Stomach (tissue), 9 donors: Measurements from ENCODE around the gene LSM4. TPM values are rescaled to one million over a fixed set of nuclear protein-coding genes. Genes with fewer than 3 reads are reported as not detected.

Experiments
- DNase-seq, 2 donors: peaks; one replicate each; pipeline versions ENCODE4 v3.0.0 to v3.0.0-alpha.2; 2013 to 2019
- H3K27ac ChIP-seq, 5 donors: fragments of 200-600 bp in 4 of 5; sonication (generic) in 4 of 5; one replicate each; pipeline ENCODE4 v1.5.1; 2013 to 2019; ENCODE audit warnings: mild to moderate bottlenecking in 1 of 5, moderate library complexity in 1 of 5
- H3K27me3 ChIP-seq, 3 donors: fragments of 200-600 bp; sonication (generic); one replicate each; pipeline ENCODE4 v1.5.1; 2017 to 2019; ENCODE audit warnings: mixed run types in 1 of 3
- H3K36me3 ChIP-seq, 4 donors: fragments of 200-600 bp; sonication (generic); 1 replicate in 3 of 4; 2 replicates in 1 of 4; pipeline ENCODE4 v1.5.1; 2016 to 2019
- H3K4me1 ChIP-seq, 4 donors: fragments of 200-600 bp; sonication (generic); one replicate each; pipeline ENCODE4 v1.5.1; 2016 to 2019
- H3K4me3 ChIP-seq, 4 donors: fragments of 200-600 bp; sonication (generic) in 3 of 4; one replicate each; pipeline ENCODE4 v1.5.1; 2016 to 2019; ENCODE audit warnings: mild to moderate bottlenecking in 1 of 4
- H3K9me3 ChIP-seq, 4 donors: fragments of 200-600 bp; sonication (generic); one replicate each; pipeline ENCODE4 v1.5.1; 2016 to 2019
- EP300 ChIP-seq: sonication (generic); formaldehyde crosslinking; IDR thresholded peaks from one replicate; pipeline ENCODE4 v1.6.1; 2017; ENCODE audit warnings: antibody characterized with exemption
- POLR2A ChIP-seq, 4 donors: fragments of 450-650 bp; IDR thresholded peaks; one replicate each; pipeline ENCODE4 v1.6.1; 2016; ENCODE audit warnings: antibody characterized with exemption in 4 of 4, control low read depth in 2 of 4, mild to moderate bottlenecking in 1 of 4, moderate library complexity in 1 of 4
- POLR2AphosphoS5 ChIP-seq, 3 donors: sonication (generic); formaldehyde crosslinking; IDR thresholded peaks; one replicate each; pipeline ENCODE4 v1.6.1; 2016; ENCODE audit warnings: antibody characterized with exemption in 3 of 3
- WGBS, 5 donors: extraction: QIAGEN DNeasy Blood & Tissue Kit in 3 of 5; methylation state at CpG; one replicate each; pipeline versions ENCODE4 v1.1.5 to v1.1.7; 2013 to 2018; 5-methylcytosine and 5-hydroxymethylcytosine counted together
- intact Hi-C: fragments of 100-400 bp; cut with DNase I; formaldehyde crosslinking; loops from one replicate; pipeline ENCODE4 v1.15.1; 2023; ENCODE audit warnings: low total_unique reads
- polyA plus RNA-seq, 3 donors: library from polyadenylated mRNA; stranded (reverse); fragments of 200-250 nt; gene quantifications; one replicate each; pipeline ENCODE4 v1.2.3, GENCODE V29; 2013
- small RNA-seq, 4 donors: library from RNA; depleted of rRNA; stranded (forward); fragments of <200 nt; gene quantifications; one replicate each; pipeline ENCODE3, GENCODE V24; 2016
- total RNA-seq, 5 donors: library from RNA; depleted of rRNA; stranded (reverse); fragments of >200 nt; gene quantifications; one replicate each; pipeline versions ENCODE4 v1.1.0 to v1.2.3, GENCODE V29; 2014 to 2016
- TF ChIP-seq, protein P1 (sequence below), 7 experiments: fragments of 450-650 bp in 4 of 7; fragments of 200-600 bp in 3 of 7; sonication (generic) in 3 of 7; IDR thresholded peaks; one replicate each; pipeline ENCODE4 v1.5.1; 2016 to 2019; ENCODE audit warnings: antibody characterized with exemption in 7 of 7, control low read depth in 2 of 7, mild to moderate bottlenecking in 1 of 7
- donor health status: healthy with polysubstance abuse.
- donor health status: Bipolar disorder and iron deficiency.
- donor health status: healthy.

LSM4 gene
- total and polyA plus RNA-seq, 8 donors, result 24.1 to 185 (median 139) TPM

DNA sequence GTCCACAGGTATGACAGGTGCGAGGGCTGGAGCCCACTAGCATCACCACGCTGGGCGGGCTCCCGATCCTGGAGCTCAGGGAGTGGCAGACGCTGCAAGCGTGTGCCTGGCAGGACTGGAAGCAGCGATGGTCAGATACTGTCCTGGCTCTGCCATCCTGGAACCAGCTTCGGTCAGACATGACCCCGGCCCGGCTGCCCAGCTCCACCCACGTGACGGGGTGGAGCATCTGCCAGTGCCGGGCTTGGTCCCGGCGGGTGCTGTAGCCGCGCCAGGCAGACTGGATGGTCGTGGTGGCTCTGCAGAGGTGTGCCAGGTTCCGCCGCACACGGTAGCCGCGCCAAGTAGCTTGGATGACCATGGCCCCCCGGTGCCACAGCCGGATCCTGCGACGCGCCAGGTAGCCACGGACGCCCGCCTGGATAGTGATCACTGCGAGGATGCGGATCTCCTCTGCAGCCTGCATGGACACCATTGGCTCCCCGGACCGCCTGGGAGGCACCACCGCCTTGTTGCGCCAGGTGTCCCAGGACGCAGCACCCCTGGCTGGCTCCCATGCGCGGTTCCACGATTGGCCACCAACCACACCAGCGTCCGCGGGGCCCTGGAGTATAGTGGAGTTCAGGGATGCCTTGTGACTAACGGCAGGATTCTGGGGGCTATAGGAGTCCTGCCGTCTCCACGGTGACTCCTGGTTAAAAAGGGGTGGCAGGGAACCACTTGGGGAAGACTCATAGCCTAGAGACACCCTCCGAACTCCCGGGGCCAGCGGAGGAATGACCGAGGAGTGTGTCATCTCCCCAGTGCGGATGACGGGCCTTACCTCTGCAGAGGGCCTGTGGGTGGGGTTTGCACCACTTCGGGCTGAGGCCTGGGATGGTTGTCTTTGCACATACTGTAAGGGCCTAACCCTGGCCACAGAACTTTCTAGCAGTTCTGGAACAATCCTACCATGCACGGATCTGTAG is 65.1 kb downstream of the LSM4 start:
- H3K36me3 ChIP-seq, result peaks cover 0 to 17% (median 7%) of the 10 kb centered on the region in 4 donors
- H3K4me1 ChIP-seq, result peaks cover 0 to 10% (median 5%) of the 10 kb centered on the region in 4 donors
- no peaks in the 10 kb centered on the region for H3K9me3 ChIP-seq
- peaks cover 0 to 19% (median 0%) of the 10 kb centered on the region in 3 donors for H3K27me3 ChIP-seq
- no peak overlapping the region for H3K4me3 ChIP-seq
- no peak overlapping the region for H3K27ac ChIP-seq
- intact Hi-C loops, result no loop called here
- TF ChIP-seq POLR2AphosphoS5 (IDR thresholded peaks at IDR 0.05) (no peak), EP300 (no peak), POLR2A (IDR thresholded peaks at IDR 0.05) (no peak)
- TF ChIP-seq, protein P1, sequence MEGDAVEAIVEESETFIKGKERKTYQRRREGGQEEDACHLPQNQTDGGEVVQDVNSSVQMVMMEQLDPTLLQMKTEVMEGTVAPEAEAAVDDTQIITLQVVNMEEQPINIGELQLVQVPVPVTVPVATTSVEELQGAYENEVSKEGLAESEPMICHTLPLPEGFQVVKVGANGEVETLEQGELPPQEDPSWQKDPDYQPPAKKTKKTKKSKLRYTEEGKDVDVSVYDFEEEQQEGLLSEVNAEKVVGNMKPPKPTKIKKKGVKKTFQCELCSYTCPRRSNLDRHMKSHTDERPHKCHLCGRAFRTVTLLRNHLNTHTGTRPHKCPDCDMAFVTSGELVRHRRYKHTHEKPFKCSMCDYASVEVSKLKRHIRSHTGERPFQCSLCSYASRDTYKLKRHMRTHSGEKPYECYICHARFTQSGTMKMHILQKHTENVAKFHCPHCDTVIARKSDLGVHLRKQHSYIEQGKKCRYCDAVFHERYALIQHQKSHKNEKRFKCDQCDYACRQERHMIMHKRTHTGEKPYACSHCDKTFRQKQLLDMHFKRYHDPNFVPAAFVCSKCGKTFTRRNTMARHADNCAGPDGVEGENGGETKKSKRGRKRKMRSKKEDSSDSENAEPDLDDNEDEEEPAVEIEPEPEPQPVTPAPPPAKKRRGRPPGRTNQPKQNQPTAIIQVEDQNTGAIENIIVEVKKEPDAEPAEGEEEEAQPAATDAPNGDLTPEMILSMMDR (IDR thresholded peaks at IDR 0.05), result no peak
- WGBS, 5 donors, result 86 to 94% (median 89%) methylated on average over 19 to 55 of the region's 55 CpGs
- no peak for DNase-seq

Small RNAs within 50 kb of the gene (small RNA-seq; reads per million reads assigned to genes)
- 0 to 0.53 (median 0.08) reads per million in 4 donors for gene MIR3188
- 0 reads per million in 4 donors for gene RN7SL513P
- gene RPL39P38, result 0 reads per million in 4 donors

Other genes starting within 250 kb of the LSM4 start
- 1 to 10 TPM in 1 of 5 donors, under 1 TPM in 1, not detected in 3; 0.18 to 9.3 TPM for gene IL12RB1, start 236.1 kb downstream of the LSM4 start, total RNA-seq
- under 1 TPM in 2 of 3 donors, not detected in 1; 0.68 to 0.87 TPM for gene IL12RB1, start 236.1 kb downstream of the LSM4 start, polyA plus RNA-seq
- 10 to 100 TPM in 3 of 5 donors, 1 to 10 TPM in 2; 1.7 to 29.0 (median 10.7) TPM for gene MAST3, start 225.3 kb downstream of the LSM4 start, total RNA-seq
- gene MAST3, start 225.3 kb downstream of the LSM4 start, polyA plus RNA-seq, result 1 to 10 TPM; 1.8 to 4.0 (median 1.9) TPM
- gene PIK3R2, start 169.9 kb downstream of the LSM4 start, total RNA-seq, result 100 to 1,000 TPM in 1 of 5 donors, 10 to 100 TPM in 3, 1 to 10 TPM in 1; 6.6 to 490 (median 22.2) TPM
- 1 to 10 TPM; 2.0 to 5.5 (median 2.6) TPM for gene PIK3R2, start 169.9 kb downstream of the LSM4 start, polyA plus RNA-seq
- gene IFI30, start 149.3 kb downstream of the LSM4 start, total RNA-seq, result 100 to 1,000 TPM in 1 of 5 donors, 10 to 100 TPM in 3, not detected in 1; 37.3 to 199 (median 43.9) TPM
- 100 to 1,000 TPM in 1 of 3 donors, 10 to 100 TPM in 2; 53.2 to 103 (median 82.9) TPM for gene IFI30, start 149.3 kb downstream of the LSM4 start, polyA plus RNA-seq
- gene MPV17L2, start 129.9 kb downstream of the LSM4 start, total RNA-seq, result 100 to 1,000 TPM in 1 of 5 donors, 10 to 100 TPM in 2, 1 to 10 TPM in 2; 5.9 to 200 (median 13.0) TPM
- 10 to 100 TPM; 11.6 to 15.4 (median 13.3) TPM for gene MPV17L2, start 129.9 kb downstream of the LSM4 start, polyA plus RNA-seq
- 1 to 10 TPM in 3 of 5 donors, under 1 TPM in 1, not detected in 1; 0.87 to 2.2 (median 1.7) TPM for gene RAB3A, start 119.0 kb downstream of the LSM4 start, total RNA-seq
- gene RAB3A, start 119.0 kb downstream of the LSM4 start, polyA plus RNA-seq, result 1 to 10 TPM; 1.4 to 2.2 (median 2.0) TPM
- gene PDE4C, start 96.6 kb downstream of the LSM4 start, total RNA-seq, result 10 to 100 TPM in 3 of 5 donors, 1 to 10 TPM in 1, under 1 TPM in 1; 0.87 to 25.4 (median 11.4) TPM
- under 1 TPM in 1 of 3 donors, not detected in 2; 0.95 TPM for gene PDE4C, start 96.6 kb downstream of the LSM4 start, polyA plus RNA-seq
- gene IQCN, start 48.6 kb downstream of the LSM4 start, total RNA-seq, result 10 to 100 TPM in 1 of 5 donors, 1 to 10 TPM in 3, not detected in 1; 2.4 to 35.7 (median 4.0) TPM
- 1 to 10 TPM; 1.4 to 2.7 (median 2.6) TPM for gene IQCN, start 48.6 kb downstream of the LSM4 start, polyA plus RNA-seq
- gene JUND, start 41.5 kb downstream of the LSM4 start, total RNA-seq, result 1,000 to 10,000 TPM in 2 of 5 donors, 100 to 1,000 TPM in 3; 118 to 1,659 (median 737) TPM
- gene JUND, start 41.5 kb downstream of the LSM4 start, polyA plus RNA-seq, result 100 to 1,000 TPM in 2 of 3 donors, 10 to 100 TPM in 1; 78.6 to 272 (median 102) TPM
- 10 to 100 TPM in 4 of 5 donors, 1 to 10 TPM in 1; 8.0 to 58.9 (median 22.9) TPM for gene PGPEP1, start 17.5 kb upstream of the LSM4 start, total RNA-seq
- 10 to 100 TPM in 2 of 3 donors, 1 to 10 TPM in 1; 8.4 to 40.0 (median 31.8) TPM for gene PGPEP1, start 17.5 kb upstream of the LSM4 start, polyA plus RNA-seq
- gene GDF15, start 63.1 kb upstream of the LSM4 start, total RNA-seq, result 100 to 1,000 TPM in 1 of 5 donors, 10 to 100 TPM in 4; 17.3 to 102 (median 46.9) TPM
- gene GDF15, start 63.1 kb upstream of the LSM4 start, polyA plus RNA-seq, result 100 to 1,000 TPM in 1 of 3 donors, 10 to 100 TPM in 2; 14.2 to 134 (median 44.5) TPM
- 10 to 100 TPM in 1 of 5 donors, 1 to 10 TPM in 2, not detected in 2; 2.9 to 11.2 (median 7.2) TPM for gene LRRC25, start 74.5 kb upstream of the LSM4 start, total RNA-seq
- gene LRRC25, start 74.5 kb upstream of the LSM4 start, polyA plus RNA-seq, result 1 to 10 TPM in 2 of 3 donors, under 1 TPM in 1; 0.98 to 2.4 (median 1.7) TPM
- 100 to 1,000 TPM in 1 of 5 donors, 10 to 100 TPM in 4; 22.8 to 253 (median 39.7) TPM for gene SSBP4, start 96.3 kb upstream of the LSM4 start, total RNA-seq
- gene SSBP4, start 96.3 kb upstream of the LSM4 start, polyA plus RNA-seq, result 10 to 100 TPM; 49.9 to 77.6 (median 54.4) TPM
- gene ISYNA1, start 115.1 kb upstream of the LSM4 start, total RNA-seq, result 10 to 100 TPM in 4 of 5 donors, 1 to 10 TPM in 1; 7.8 to 47.3 (median 15.8) TPM
- 10 to 100 TPM in 2 of 3 donors, 1 to 10 TPM in 1; 9.5 to 39.7 (median 15.0) TPM for gene ISYNA1, start 115.1 kb upstream of the LSM4 start, polyA plus RNA-seq
- gene ELL, start 199.0 kb upstream of the LSM4 start, total RNA-seq, result 10 to 100 TPM in 3 of 5 donors, 1 to 10 TPM in 2; 8.0 to 88.7 (median 13.5) TPM
- 10 to 100 TPM in 1 of 3 donors, 1 to 10 TPM in 2; 4.1 to 12.7 (median 8.1) TPM for gene ELL, start 199.0 kb upstream of the LSM4 start, polyA plus RNA-seq
- gene FKBP8, start 220.5 kb upstream of the LSM4 start, total RNA-seq, result 100 to 1,000 TPM in 4 of 5 donors, 10 to 100 TPM in 1; 87.8 to 819 (median 197) TPM
- gene FKBP8, start 220.5 kb upstream of the LSM4 start, polyA plus RNA-seq, result 100 to 1,000 TPM; 157 to 254 (median 249) TPM
- gene KXD1, start 234.8 kb upstream of the LSM4 start, total RNA-seq, result 100 to 1,000 TPM in 2 of 5 donors, 10 to 100 TPM in 3; 30.8 to 513 (median 55.4) TPM
- 100 to 1,000 TPM in 1 of 3 donors, 10 to 100 TPM in 2; 71.0 to 131 (median 84.5) TPM for gene KXD1, start 234.8 kb upstream of the LSM4 start, polyA plus RNA-seq
- gene UBA52, start 248.8 kb upstream of the LSM4 start, total RNA-seq, result 100 to 1,000 TPM in 4 of 5 donors, 10 to 100 TPM in 1; 84.3 to 596 (median 358) TPM
- gene UBA52, start 248.8 kb upstream of the LSM4 start, polyA plus RNA-seq, result 1,000 to 10,000 TPM; 1,291 to 1,681 (median 1,311) TPM